Calu3 (cell line): ENCODE data around the gene JADE1. TPM values are rescaled to one million over a fixed set of nuclear protein-coding genes. Genes with fewer than 3 reads are reported as not detected.

Experiments used
- BruUV-seq: library from RNA; stranded (reverse); fragments of 400-500 nt; replicated peaks from 2 replicates; lab custom pipeline; 2021; lab: Mats Ljungman, UMichigan
- CTCF ChIA-PET: fragments of 300-600 bp; sonication (Branson Sonifier 250); formaldehyde crosslinking; loops from one replicate; lab custom pipeline; 2022; ENCODE audit warnings: antibody characterized with exemption; lab: Charles Lee
- DNase-seq: peaks from one replicate; pipeline ENCODE4 v3.0.0; 2022
- H3K27ac Mint-ChIP-seq: one replicate; pipeline ENCODE4 v1.8.0; 2022; ENCODE audit warnings: mixed read lengths; ENCODE audit not compliant: unreplicated experiment
- H3K27me3 Mint-ChIP-seq: one replicate; pipeline ENCODE4 v1.8.0; 2022; ENCODE audit warnings: mixed read lengths; ENCODE audit not compliant: unreplicated experiment
- H3K36me3 Mint-ChIP-seq: one replicate; pipeline ENCODE4 v1.8.0; 2022; ENCODE audit warnings: mild to moderate bottlenecking, moderate library complexity, mixed read lengths; ENCODE audit not compliant: insufficient read depth, unreplicated experiment
- H3K4me1 Mint-ChIP-seq: one replicate; pipeline ENCODE4 v1.8.0; 2022; ENCODE audit warnings: mild to moderate bottlenecking, low read depth, mixed read lengths; ENCODE audit not compliant: unreplicated experiment
- H3K4me3 Mint-ChIP-seq: one replicate; pipeline ENCODE4 v1.8.0; 2022; ENCODE audit warnings: mild to moderate bottlenecking, low read depth, moderate library complexity, mixed read lengths; ENCODE audit not compliant: unreplicated experiment
- H3K9me3 Mint-ChIP-seq: one replicate; pipeline ENCODE4 v1.8.0; 2022; ENCODE audit warnings: low read depth, mixed read lengths; ENCODE audit not compliant: unreplicated experiment
- CTCF ChIP-seq: fragments of 200-600 bp; IDR thresholded peaks from one replicate; pipeline ENCODE4 v1.8.0; 2022; ENCODE audit warnings: antibody characterized with exemption; ENCODE audit not compliant: unreplicated experiment
- intact Hi-C: fragments of 100-400 bp; cut with micrococcal nuclease; formaldehyde crosslinking; loops from one replicate; pipeline ENCODE4 v1.10.0; 2022; ENCODE audit not compliant: unreplicated experiment
- total RNA-seq: library from RNA; stranded (reverse); gene quantifications from 2 replicates; pipeline ENCODE4 v1.2.3, GENCODE V29; 2022

Gene JADE1
- total RNA-seq, 1 experiment from 2014 or later = 33.9 TPM

DNA sequence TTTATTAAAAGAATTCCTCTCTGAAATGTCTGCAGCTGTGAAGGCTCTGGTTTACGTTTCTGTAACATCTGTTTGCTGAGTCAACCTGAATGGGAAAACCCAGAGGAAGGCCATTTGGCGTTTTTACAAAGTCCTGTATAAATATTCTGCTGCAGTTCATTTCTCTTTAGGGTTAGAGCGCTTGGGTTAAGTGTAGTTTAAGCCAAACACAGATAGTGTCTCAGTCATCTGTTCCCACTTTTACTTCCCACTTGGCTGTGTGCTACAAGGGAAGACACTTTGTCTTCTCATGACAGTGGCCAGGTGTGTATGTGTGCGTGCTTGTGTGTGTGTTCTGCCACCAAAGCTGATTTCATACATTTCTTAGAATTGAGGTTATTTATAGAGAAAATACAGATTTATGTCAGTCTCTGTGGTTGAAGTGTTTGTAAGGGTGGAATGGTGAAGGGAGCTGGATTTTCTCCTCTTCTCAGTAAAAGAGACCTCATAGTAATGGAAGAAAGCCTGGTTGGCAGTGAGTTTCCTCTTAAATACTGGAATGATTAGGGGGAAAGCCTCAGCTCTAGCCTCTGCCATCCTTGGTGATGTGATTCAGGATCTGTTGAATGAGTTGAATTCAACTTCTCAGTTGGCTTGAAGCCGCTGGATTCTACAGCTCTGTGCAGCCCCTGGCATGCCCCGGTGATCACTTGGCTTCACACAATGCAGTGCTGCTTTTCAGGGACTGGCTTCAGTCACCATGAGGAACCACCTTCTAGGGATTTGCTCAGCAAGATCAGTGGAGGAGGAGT is 50.6 kb downstream of the JADE1 start:
- Mint-ChIP-seq H3K27ac (no peak overlapping the region), H3K4me3 (no peak overlapping the region), H3K36me3 (peaks cover 44% of the 10 kb centered on the region), H3K27me3 (no peaks in the 10 kb centered on the region), H3K9me3 (no peaks in the 10 kb centered on the region), H3K4me1 (no peaks in the 10 kb centered on the region)
- intact Hi-C loops = loop anchor here (5.0 to 10.0 kb wide), 3 partner anchors 48 to 435 kb away; no protein-coding TSS in a partner anchor
- TF ChIP-seq CTCF = no peak
- no TSS peak for BruUV-seq
- CTCF ChIA-PET = no interaction called here
- DNase-seq = no peak

GRCh38 chr4:128861856-128862518 is 52.5 kb downstream of the JADE1 start:
- no peaks in the 10 kb centered on the region for H3K4me1 Mint-ChIP-seq
- intact Hi-C loops = loop anchor here (2.0 to 10.0 kb wide), 4 partner anchors 50 to 437 kb away; no protein-coding TSS in a partner anchor
- no peak for TF ChIP-seq CTCF
- peaks cover 43% of the 10 kb centered on the region for H3K36me3 Mint-ChIP-seq
- CTCF ChIA-PET = no interaction called here
- no peak overlapping the region for H3K27ac Mint-ChIP-seq
- no peaks in the 10 kb centered on the region for H3K27me3 Mint-ChIP-seq
- no TSS peak for BruUV-seq
- H3K4me3 Mint-ChIP-seq = no peak overlapping the region
- no peaks in the 10 kb centered on the region for H3K9me3 Mint-ChIP-seq
- DNase-seq = no peak

- BruUV-seq = no TSS peak
- H3K4me3 Mint-ChIP-seq = no peak overlapping the region
- intact Hi-C loops = loop anchor here (1.0 to 10.0 kb wide), 5 partner anchors 50 to 438 kb away; no protein-coding TSS in a partner anchor
- CTCF ChIA-PET = interaction anchor here (0.6 kb wide), 1 partner anchor 299 kb away, joined by 4 read pairs; no protein-coding TSS in a partner anchor
- no peak for DNase-seq
- H3K27ac Mint-ChIP-seq = no peak overlapping the region
- H3K36me3 Mint-ChIP-seq = peaks cover 36% of the 10 kb centered on the region
- no peaks in the 10 kb centered on the region for H3K4me1 Mint-ChIP-seq
- no peak for TF ChIP-seq CTCF
- H3K9me3 Mint-ChIP-seq = no peaks in the 10 kb centered on the region
- H3K27me3 Mint-ChIP-seq = no peaks in the 10 kb centered on the region
Observed at GRCh38 chr4:128862608-128863311, 53.3 kb downstream of the JADE1 start.

- no peaks in the 10 kb centered on the region for H3K4me1 Mint-ChIP-seq
- peaks cover 31% of the 10 kb centered on the region for H3K36me3 Mint-ChIP-seq
- intact Hi-C loops = loop anchor here (1.0 to 10.0 kb wide), 5 partner anchors 51 to 439 kb away; no protein-coding TSS in a partner anchor
- DNase-seq = peak; percentile 74
- H3K4me3 Mint-ChIP-seq = no peak overlapping the region
- H3K27ac Mint-ChIP-seq = no peak overlapping the region
- TF ChIP-seq CTCF = peak; percentile 63
- BruUV-seq = no TSS peak
- no peaks in the 10 kb centered on the region for H3K27me3 Mint-ChIP-seq
- no peaks in the 10 kb centered on the region for H3K9me3 Mint-ChIP-seq
- CTCF ChIA-PET = interaction anchor here (0.6 kb wide), 2 partner anchors 300 kb away, joined by 4 to 6 read pairs; no protein-coding TSS in a partner anchor
Observed at GRCh38 chr4:128863312-128864075, 54.0 kb downstream of the JADE1 start.
